Activated naive CD4-positive, alpha-beta T cell treated with anti-CD3 and anti-CD28 coated beads, Interleukin-2, amount 10 ng/mL, durations not matched to agents 7 days and 5 days (primary cell): ENCODE results near the gene SLC25A26.

Source experiments
- CTCF ChIA-PET: fragments of 350-600 bp; sonication (Branson Sonifier 250); formaldehyde crosslinking; loops from one replicate; lab custom pipeline; 2021; ENCODE audit warnings: antibody characterized with exemption; lab: Charles Lee
- DNase-seq: peaks from one replicate; pipeline ENCODE4 v3.0.0-alpha.2; 2020
- H3K27ac Mint-ChIP-seq: one replicate; pipeline ENCODE4 v1.8.0; 2021; ENCODE audit warnings: mild to moderate bottlenecking, moderate library complexity, mixed read lengths
- H3K27me3 Mint-ChIP-seq: one replicate; pipeline ENCODE4 v1.8.0; 2021; ENCODE audit warnings: mild to moderate bottlenecking, mixed read lengths
- H3K36me3 Mint-ChIP-seq: one replicate; pipeline ENCODE4 v1.8.0; 2021; ENCODE audit warnings: mixed read lengths
- H3K4me1 Mint-ChIP-seq: one replicate; pipeline ENCODE4 v1.8.0; 2021; ENCODE audit warnings: mixed read lengths
- H3K4me3 Mint-ChIP-seq: one replicate; pipeline ENCODE4 v1.8.0; 2021; ENCODE audit warnings: mild to moderate bottlenecking, moderate library complexity, mixed read lengths
- H3K9me3 Mint-ChIP-seq: one replicate; pipeline ENCODE4 v1.8.0; 2021; ENCODE audit warnings: mixed read lengths

The SLC25A26 gene

GRCh38 chr3:66220602-66221377 is at the start of gene SLC25A26:
Gene SLC25A26 (plus strand): TSS chr3:66221001. CDS start chr3:66221095, 94 bp downstream.
- H3K36me3 Mint-ChIP-seq, result peaks cover 23% of the 10 kb centered on the region
- H3K9me3 Mint-ChIP-seq, result no peaks in the 10 kb centered on the region
- H3K4me1 Mint-ChIP-seq, result peaks cover 34% of the 10 kb centered on the region
- peak within 1 kb of the TSS; percentile 97 for H3K27ac Mint-ChIP-seq
- DNase-seq, result peak; percentile 99
- peak within 1 kb of the TSS; percentile 96 for H3K4me3 Mint-ChIP-seq
- no peaks in the 10 kb centered on the region for H3K27me3 Mint-ChIP-seq
- CTCF ChIA-PET, result interaction anchor here (1.3 kb wide), 1 partner anchor 10 kb away, joined by 4 read pairs; no protein-coding TSS in a partner anchor

DNA sequence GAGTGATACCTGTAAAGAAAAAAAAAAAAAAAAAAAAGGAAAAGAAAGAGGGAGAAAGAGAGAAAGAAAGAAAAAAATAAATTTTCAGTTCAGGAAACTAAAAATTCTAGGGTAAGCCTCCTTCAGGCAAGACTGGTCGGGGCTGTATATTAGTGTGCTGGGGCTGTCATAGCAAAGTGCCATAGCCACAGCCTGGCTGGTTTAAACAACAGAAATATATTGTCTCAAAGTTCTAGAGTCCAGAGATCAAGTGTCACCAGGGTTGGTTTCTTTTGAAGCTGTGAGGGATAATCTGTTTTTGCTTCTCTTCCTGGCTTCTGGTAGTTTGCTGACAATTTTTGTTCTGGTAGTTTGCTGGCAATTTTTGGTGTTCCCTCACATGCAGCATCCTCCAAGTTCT is 48.4 kb upstream of the SLC25A26 start:
- Mint-ChIP-seq H3K9me3 (no peaks in the 10 kb centered on the region), H3K27ac (no peak overlapping the region), H3K36me3 (no peaks in the 10 kb centered on the region), H3K27me3 (no peaks in the 10 kb centered on the region), H3K4me1 (no peaks in the 10 kb centered on the region), H3K4me3 (no peak overlapping the region)
- DNase-seq, result no peak
- CTCF ChIA-PET, result no interaction called here

GRCh38 chr3:66177026-66177425 is 43.8 kb upstream of the SLC25A26 start:
- CTCF ChIA-PET, result no interaction called here
- H3K36me3 Mint-ChIP-seq, result no peaks in the 10 kb centered on the region
- H3K9me3 Mint-ChIP-seq, result no peaks in the 10 kb centered on the region
- no peak for DNase-seq
- H3K27me3 Mint-ChIP-seq, result no peaks in the 10 kb centered on the region
- no peak overlapping the region for H3K27ac Mint-ChIP-seq
- H3K4me3 Mint-ChIP-seq, result no peak overlapping the region
- no peaks in the 10 kb centered on the region for H3K4me1 Mint-ChIP-seq

GRCh38 chr3:66178206-66178605 is 42.6 kb upstream of the SLC25A26 start:
- CTCF ChIA-PET, result no interaction called here
- no peak for DNase-seq
- no peaks in the 10 kb centered on the region for H3K27me3 Mint-ChIP-seq
- no peak overlapping the region for H3K4me3 Mint-ChIP-seq
- H3K9me3 Mint-ChIP-seq, result no peaks in the 10 kb centered on the region
- no peak overlapping the region for H3K27ac Mint-ChIP-seq
- H3K4me1 Mint-ChIP-seq, result no peaks in the 10 kb centered on the region
- H3K36me3 Mint-ChIP-seq, result no peaks in the 10 kb centered on the region

GRCh38 chr3:66179793-66180192 is 41.0 kb upstream of the SLC25A26 start:
- H3K4me3 Mint-ChIP-seq, result no peak overlapping the region
- no peaks in the 10 kb centered on the region for H3K27me3 Mint-ChIP-seq
- CTCF ChIA-PET, result no interaction called here
- H3K9me3 Mint-ChIP-seq, result no peaks in the 10 kb centered on the region
- no peaks in the 10 kb centered on the region for H3K4me1 Mint-ChIP-seq
- H3K27ac Mint-ChIP-seq, result no peak overlapping the region
- H3K36me3 Mint-ChIP-seq, result no peaks in the 10 kb centered on the region
- no peak for DNase-seq

- Mint-ChIP-seq H3K27ac (no peak overlapping the region), H3K4me1 (no peaks in the 10 kb centered on the region), H3K27me3 (no peaks in the 10 kb centered on the region), H3K9me3 (no peaks in the 10 kb centered on the region), H3K36me3 (no peaks in the 10 kb centered on the region), H3K4me3 (no peak overlapping the region)
- DNase-seq, result no peak
- CTCF ChIA-PET, result no interaction called here
Observed at GRCh38 chr3:66181764-66182163, 39.0 kb upstream of the SLC25A26 start.

DNA sequence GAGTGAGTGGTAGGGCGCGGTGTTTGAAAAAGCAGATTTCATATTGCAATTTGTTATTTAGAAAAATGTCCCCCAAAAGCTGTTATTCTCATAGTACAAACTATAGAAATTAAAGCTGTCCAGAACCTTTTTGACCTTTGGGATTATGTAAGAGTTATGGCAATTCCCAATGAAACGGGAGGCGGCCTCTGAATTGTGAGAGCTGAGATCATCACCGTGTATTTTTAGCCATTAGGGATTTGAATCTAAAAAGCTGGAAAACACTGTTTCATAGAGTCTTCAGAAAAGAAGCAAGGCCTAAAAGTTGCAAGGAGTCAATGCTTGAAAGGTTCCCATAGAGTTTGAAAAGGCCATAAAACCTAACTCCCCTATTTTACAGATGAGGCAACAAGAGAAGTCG is 38.6 kb upstream of the SLC25A26 start:
- CTCF ChIA-PET, result no interaction called here
- no peaks in the 10 kb centered on the region for H3K9me3 Mint-ChIP-seq
- no peaks in the 10 kb centered on the region for H3K36me3 Mint-ChIP-seq
- no peak for DNase-seq
- no peak overlapping the region for H3K27ac Mint-ChIP-seq
- H3K27me3 Mint-ChIP-seq, result no peaks in the 10 kb centered on the region
- no peak overlapping the region for H3K4me3 Mint-ChIP-seq
- no peaks in the 10 kb centered on the region for H3K4me1 Mint-ChIP-seq

GRCh38 chr3:66186545-66186944 is 34.3 kb upstream of the SLC25A26 start:
- Mint-ChIP-seq H3K27ac (no peak overlapping the region), H3K27me3 (no peaks in the 10 kb centered on the region), H3K9me3 (no peaks in the 10 kb centered on the region), H3K36me3 (no peaks in the 10 kb centered on the region), H3K4me1 (no peaks in the 10 kb centered on the region), H3K4me3 (no peak overlapping the region)
- CTCF ChIA-PET, result no interaction called here
- DNase-seq, result no peak

DNA sequence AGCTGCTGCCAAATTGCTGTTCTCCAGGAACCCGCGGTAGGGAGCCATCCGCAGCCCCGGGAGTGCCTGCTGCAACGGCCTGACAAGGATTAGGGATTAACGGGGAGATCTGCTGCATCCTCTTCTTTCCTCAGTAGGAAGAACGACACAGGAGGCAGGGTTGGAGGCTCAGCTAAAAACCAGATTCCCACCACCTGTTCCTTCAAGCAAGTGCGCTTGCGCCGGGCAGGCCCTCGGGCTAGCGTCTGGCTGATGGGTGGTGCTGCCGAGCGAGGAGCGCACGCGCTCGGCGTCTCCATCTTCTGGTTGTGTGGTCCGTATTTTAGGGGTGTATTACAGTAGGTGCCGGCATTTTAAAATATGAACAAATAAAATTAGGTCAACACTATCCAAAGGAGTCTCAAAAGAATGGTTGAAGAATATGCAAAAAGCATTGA is 25.4 kb upstream of the SLC25A26 start:
- DNase-seq, result no peak
- Mint-ChIP-seq H3K4me3 (no peak overlapping the region), H3K27ac (no peak overlapping the region), H3K36me3 (no peaks in the 10 kb centered on the region), H3K4me1 (no peaks in the 10 kb centered on the region), H3K27me3 (peaks cover 12% of the 10 kb centered on the region), H3K9me3 (no peaks in the 10 kb centered on the region)
- CTCF ChIA-PET, result no interaction called here

DNA sequence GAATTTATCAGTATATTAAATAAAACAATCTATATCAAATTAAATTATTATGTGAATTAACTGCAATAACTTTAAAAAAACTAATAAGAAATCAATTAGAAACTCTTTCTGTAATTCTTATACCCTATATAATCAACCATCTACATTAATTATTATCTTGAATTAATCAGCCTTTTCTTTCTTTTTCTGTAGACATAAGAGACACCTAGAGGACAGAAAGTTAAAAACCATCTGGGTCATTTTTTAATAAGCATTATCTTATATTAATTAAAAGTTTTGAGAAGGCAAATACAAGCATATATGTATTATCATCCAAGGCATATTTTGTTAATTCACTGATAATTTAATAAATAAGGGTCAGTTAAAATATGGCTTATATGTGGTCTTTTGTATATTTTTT is 24.2 kb upstream of the SLC25A26 start:
- no peak overlapping the region for H3K27ac Mint-ChIP-seq

GRCh38 chr3:66198437-66199088 is 22.2 kb upstream of the SLC25A26 start:
- Mint-ChIP-seq H3K27ac (no peak overlapping the region), H3K9me3 (no peaks in the 10 kb centered on the region), H3K27me3 (peaks cover 12% of the 10 kb centered on the region), H3K4me1 (no peaks in the 10 kb centered on the region), H3K36me3 (no peaks in the 10 kb centered on the region), H3K4me3 (no peak overlapping the region)
- DNase-seq, result no peak
- CTCF ChIA-PET, result no interaction called here

More for the DNA sequence above, 24.2 kb upstream of the SLC25A26 start:
- DNase-seq, result no peak
- no peaks in the 10 kb centered on the region for H3K4me1 Mint-ChIP-seq
- no peak overlapping the region for H3K4me3 Mint-ChIP-seq
- H3K27me3 Mint-ChIP-seq, result peaks cover 12% of the 10 kb centered on the region
- no peaks in the 10 kb centered on the region for H3K36me3 Mint-ChIP-seq
- CTCF ChIA-PET, result no interaction called here
- no peaks in the 10 kb centered on the region for H3K9me3 Mint-ChIP-seq

GRCh38 chr3:66199089-66199473 is 21.7 kb upstream of the SLC25A26 start:
- no peaks in the 10 kb centered on the region for H3K36me3 Mint-ChIP-seq
- no peak overlapping the region for H3K4me3 Mint-ChIP-seq
- H3K27me3 Mint-ChIP-seq, result peaks cover 12% of the 10 kb centered on the region
- no peak for DNase-seq
- no peak overlapping the region for H3K27ac Mint-ChIP-seq
- H3K4me1 Mint-ChIP-seq, result no peaks in the 10 kb centered on the region
- no peaks in the 10 kb centered on the region for H3K9me3 Mint-ChIP-seq
- CTCF ChIA-PET, result no interaction called here

DNA sequence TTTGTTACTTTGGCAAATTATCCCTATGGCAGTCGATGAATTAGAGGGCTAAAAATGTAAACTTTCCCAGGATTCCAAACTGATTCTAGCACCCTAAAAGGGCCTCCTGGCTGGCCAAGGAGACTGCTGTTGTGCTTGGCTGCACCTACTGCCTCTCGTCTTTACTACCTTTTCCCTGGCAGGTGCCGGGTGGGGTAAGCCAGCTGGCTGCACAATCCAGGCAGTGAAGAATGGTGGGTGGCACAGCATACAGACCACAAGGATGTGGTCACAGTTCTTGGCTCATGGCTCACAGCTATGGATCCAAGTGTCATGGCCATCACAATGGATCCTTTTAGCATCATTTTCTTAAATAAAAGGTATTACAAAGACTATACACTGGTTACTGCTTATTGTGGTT is 20.7 kb upstream of the SLC25A26 start:
- CTCF ChIA-PET, result no interaction called here
- H3K27ac Mint-ChIP-seq, result no peak overlapping the region
- H3K27me3 Mint-ChIP-seq, result peaks cover 9% of the 10 kb centered on the region
- H3K4me3 Mint-ChIP-seq, result no peak overlapping the region
- H3K9me3 Mint-ChIP-seq, result no peaks in the 10 kb centered on the region
- no peaks in the 10 kb centered on the region for H3K4me1 Mint-ChIP-seq
- no peak for DNase-seq
- no peaks in the 10 kb centered on the region for H3K36me3 Mint-ChIP-seq

DNA sequence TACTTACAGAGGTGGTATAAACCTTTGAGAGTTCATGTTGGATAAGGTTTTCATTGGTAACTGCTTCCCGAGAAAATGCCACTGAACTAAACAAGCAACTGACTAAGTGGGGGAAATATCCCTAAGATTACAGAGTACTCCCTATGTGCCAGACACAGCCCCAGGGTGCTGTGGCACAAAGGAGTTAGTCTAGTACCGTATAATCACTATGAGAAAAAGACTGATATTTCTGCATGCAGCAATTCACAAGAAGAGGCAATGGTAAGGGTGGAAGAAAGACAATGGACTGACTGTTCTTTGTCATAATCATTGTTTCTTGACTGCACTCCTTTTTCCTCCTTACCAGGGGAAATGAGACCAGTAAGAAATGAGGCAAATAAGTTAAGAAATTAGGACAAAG is 20.0 kb upstream of the SLC25A26 start:
- Mint-ChIP-seq H3K27me3 (peaks cover 4% of the 10 kb centered on the region), H3K4me3 (no peak overlapping the region), H3K27ac (no peak overlapping the region), H3K36me3 (no peaks in the 10 kb centered on the region), H3K4me1 (no peaks in the 10 kb centered on the region), H3K9me3 (no peaks in the 10 kb centered on the region)
- DNase-seq, result no peak
- CTCF ChIA-PET, result no interaction called here

- Mint-ChIP-seq H3K9me3 (no peaks in the 10 kb centered on the region), H3K36me3 (no peaks in the 10 kb centered on the region), H3K27ac (no peak overlapping the region), H3K27me3 (peaks cover 11% of the 10 kb centered on the region), H3K4me1 (no peaks in the 10 kb centered on the region), H3K4me3 (no peak overlapping the region)
- DNase-seq, result no peak
- CTCF ChIA-PET, result no interaction called here
Observed at GRCh38 chr3:66203275-66203674, 17.5 kb upstream of the SLC25A26 start.
